HEK293 (cell line): ENCODE results near the gene THOP1.

Experiments
- CTCF ChIA-PET: fragments of 350-600 bp; formaldehyde crosslinking; extraction: SDS; loops from one replicate; lab custom pipeline; 2021; ENCODE audit warnings: antibody characterized with exemption; lab: Yijun Ruan, JAX
- POLR2A ChIA-PET: fragments of 300-600 bp; formaldehyde crosslinking; extraction: SDS; loops from one replicate; lab custom pipeline; 2020; ENCODE audit warnings: antibody characterized with exemption, inconsistent platforms; lab: Yijun Ruan, JAX
- H3K27ac ChIP-seq: fragments of 200-500 bp; sonication (Bioruptor generic); 2 replicates; pipeline ENCODE4 v1.5.1; 2014; ENCODE audit warnings: low read depth, low read length, control low read depth, inconsistent platforms; ENCODE audit errors: extremely low read depth
- H3K36me3 ChIP-seq, 2 experiments: fragments of 200-500 bp in 1 of 2; sonication (Bioruptor generic) in 1 of 2; 1 replicate in 1 of 2; 2 replicates in 1 of 2; pipeline ENCODE4 v1.5.1; 2014 to 2017; ENCODE audit warnings: inconsistent platforms in 2 of 2, low read length in 2 of 2; ENCODE audit not compliant: control insufficient read depth in 2 of 2, insufficient read depth in 1 of 2
- H3K4me1 ChIP-seq: fragments of 200-500 bp; sonication (Bioruptor generic); 2 replicates; pipeline ENCODE4 v1.5.1; 2014; ENCODE audit warnings: mild to moderate bottlenecking, low read length, inconsistent platforms; ENCODE audit not compliant: control insufficient read depth, insufficient read depth
- H3K4me3 ChIP-seq: 2 replicates; pipeline ENCODE4 v1.5.1; 2011; ENCODE audit warnings: low read depth, mild to moderate bottlenecking, control low read depth, low read length, moderate library complexity
- H3K9me3 ChIP-seq: fragments of 200-500 bp; sonication (Bioruptor generic); 2 replicates; pipeline ENCODE4 v1.5.1; 2014; ENCODE audit warnings: low read depth, low read length, inconsistent platforms; ENCODE audit not compliant: control insufficient read depth, insufficient read depth
- HIC1 ChIP-seq: fragments of 450-650 bp; formaldehyde crosslinking; IDR thresholded peaks from 2 replicates; pipeline ENCODE4 v1.5.1; 2016; ENCODE audit warnings: missing biosample characterization, missing genetic modification characterization
- HOXC10 ChIP-seq: sonication (generic); formaldehyde crosslinking; IDR thresholded peaks from 2 replicates; pipeline ENCODE4 v1.8.1; 2023; ENCODE audit warnings: mild to moderate bottlenecking, missing genetic modification reagents
- OSR2 ChIP-seq: fragments of 450-650 bp; formaldehyde crosslinking; IDR thresholded peaks from 2 replicates; pipeline ENCODE4 v1.5.1; 2016; ENCODE audit warnings: missing biosample characterization, missing genetic modification characterization
- PRDM1 ChIP-seq: fragments of 450-650 bp; formaldehyde crosslinking; IDR thresholded peaks from 2 replicates; pipeline ENCODE4; 2016; ENCODE audit warnings: missing biosample characterization, missing genetic modification characterization
- PRDM10 ChIP-seq: fragments of 450-650 bp; formaldehyde crosslinking; IDR thresholded peaks from 2 replicates; pipeline ENCODE4 v1.5.1; 2016; ENCODE audit warnings: missing biosample characterization, missing genetic modification characterization
- SETDB1 ChIP-seq: IDR thresholded peaks from one replicate; pipeline ENCODE4 v1.6.1; 2017; ENCODE audit warnings: mild to moderate bottlenecking, low read length, moderate library complexity, mixed read lengths; ENCODE audit not compliant: insufficient read length
- WT1 ChIP-seq: fragments of 450-650 bp; formaldehyde crosslinking; IDR thresholded peaks from 2 replicates; pipeline ENCODE4 v1.5.1; 2016; ENCODE audit warnings: missing biosample characterization, missing genetic modification characterization
- YY1 ChIP-seq: fragments of 450-650 bp; formaldehyde crosslinking; IDR thresholded peaks from 2 replicates; pipeline ENCODE4 v1.5.1; 2018; ENCODE audit warnings: missing biosample characterization, missing genetic modification characterization
- ZBTB21 ChIP-seq: fragments of 450-650 bp; formaldehyde crosslinking; IDR thresholded peaks from 2 replicates; pipeline ENCODE4 v1.5.1; 2017; ENCODE audit warnings: missing biosample characterization, missing genetic modification characterization
- ZBTB7A ChIP-seq: fragments of 450-650 bp; formaldehyde crosslinking; IDR thresholded peaks from 2 replicates; pipeline ENCODE4 v1.5.1; 2016; ENCODE audit warnings: low read depth, missing biosample characterization, missing genetic modification characterization
- ZFP37 ChIP-seq: fragments of 450-650 bp; formaldehyde crosslinking; IDR thresholded peaks from 2 replicates; pipeline ENCODE4 v1.5.1; 2016; ENCODE audit warnings: missing biosample characterization, missing genetic modification characterization
- ZFP69B ChIP-seq: fragments of 450-650 bp; formaldehyde crosslinking; IDR thresholded peaks from 2 replicates; pipeline ENCODE4 v1.5.1; 2016; ENCODE audit warnings: missing biosample characterization, missing genetic modification characterization
- ZNF157 ChIP-seq: fragments of 450-650 bp; formaldehyde crosslinking; IDR thresholded peaks from 2 replicates; pipeline ENCODE4 v1.5.1; 2016; ENCODE audit warnings: missing biosample characterization, missing genetic modification characterization
- ZNF175 ChIP-seq: fragments of 450-650 bp; formaldehyde crosslinking; IDR thresholded peaks from 2 replicates; pipeline ENCODE4 v1.5.1; 2016; ENCODE audit warnings: missing biosample characterization, missing genetic modification characterization
- ZNF221 ChIP-seq: fragments of 450-650 bp; formaldehyde crosslinking; IDR thresholded peaks from 2 replicates; pipeline ENCODE4 v1.5.1; 2017; ENCODE audit warnings: missing biosample characterization, missing genetic modification characterization, borderline replicate concordance
- ZNF248 ChIP-seq: fragments of 450-650 bp; formaldehyde crosslinking; IDR thresholded peaks from 2 replicates; pipeline ENCODE4 v1.5.1; 2017; ENCODE audit warnings: missing biosample characterization, missing genetic modification characterization
- ZNF354C ChIP-seq: fragments of 450-650 bp; formaldehyde crosslinking; IDR thresholded peaks from 2 replicates; pipeline ENCODE4 v1.5.1; 2016; ENCODE audit warnings: missing biosample characterization, missing genetic modification characterization, low read depth, borderline replicate concordance
- ZNF404 ChIP-seq: fragments of 450-650 bp; formaldehyde crosslinking; IDR thresholded peaks from 2 replicates; pipeline ENCODE4 v1.5.1; 2017; ENCODE audit warnings: missing biosample characterization, missing genetic modification characterization
- ZNF555 ChIP-seq: fragments of 450-650 bp; formaldehyde crosslinking; conservative IDR thresholded peaks from 2 replicates; pipeline ENCODE4 v1.5.1; 2017; ENCODE audit warnings: missing biosample characterization, mild to moderate bottlenecking, missing genetic modification characterization, inconsistent platforms
- ZNF571 ChIP-seq: fragments of 450-650 bp; formaldehyde crosslinking; IDR thresholded peaks from 2 replicates; pipeline ENCODE4 v1.5.0; 2017; ENCODE audit warnings: missing biosample characterization, missing genetic modification characterization
- ZNF610 ChIP-seq: fragments of 450-650 bp; formaldehyde crosslinking; IDR thresholded peaks from 2 replicates; pipeline ENCODE4 v1.5.1; 2016; ENCODE audit warnings: missing biosample characterization, missing genetic modification characterization, borderline replicate concordance
- ZNF677 ChIP-seq: fragments of 450-650 bp; IDR thresholded peaks from 2 replicates; pipeline ENCODE4 v1.5.0; 2018; ENCODE audit warnings: missing biosample characterization, mild to moderate bottlenecking, missing genetic modification characterization, moderate library complexity
- TF ChIP-seq, protein P1 (sequence below): fragments of 450-650 bp; formaldehyde crosslinking; IDR thresholded peaks from 2 replicates; pipeline ENCODE4 v1.5.1; 2016; ENCODE audit warnings: missing biosample characterization, missing genetic modification characterization, low read depth

Gene THOP1

GRCh38 chr19:2795827-2796658 is 10.7 kb downstream of the THOP1 start:
- Histone ChIP-seq H3K36me3 (peaks cover 39 to 96% of the 10 kb centered on the region in 2 experiments), H3K4me3 (no peak overlapping the region), H3K4me1 (no peaks in the 10 kb centered on the region), H3K27ac (no peak overlapping the region), H3K9me3 (no peaks in the 10 kb centered on the region)
- TF ChIP-seq ZNF157 (tag by site-specific recombination) = no peak
- TF ChIP-seq SETDB1 = no peak
- no peak for TF ChIP-seq ZFP69B (tag by site-specific recombination)
- TF ChIP-seq ZNF571 (tag by site-specific recombination) = no peak
- TF ChIP-seq ZNF555 (tag by site-specific recombination) = no peak
- no peak for TF ChIP-seq ZNF610 (tag by site-specific recombination)
- TF ChIP-seq WT1 (tag by site-specific recombination) = peak; percentile 57; the same call in 1 of the 2 replicates
- CTCF ChIA-PET = interaction anchor here (0.6 to 1.9 kb wide), 2 partner anchors 23 to 203 kb away, joined by 3 to 6 read pairs; partner anchors contain the start of gene ZNF554
- POLR2A ChIA-PET = interaction anchor here (0.8 kb wide), 1 partner anchor 11 kb away, joined by 3 read pairs; the partner anchor contains the start of gene THOP1

DNA sequence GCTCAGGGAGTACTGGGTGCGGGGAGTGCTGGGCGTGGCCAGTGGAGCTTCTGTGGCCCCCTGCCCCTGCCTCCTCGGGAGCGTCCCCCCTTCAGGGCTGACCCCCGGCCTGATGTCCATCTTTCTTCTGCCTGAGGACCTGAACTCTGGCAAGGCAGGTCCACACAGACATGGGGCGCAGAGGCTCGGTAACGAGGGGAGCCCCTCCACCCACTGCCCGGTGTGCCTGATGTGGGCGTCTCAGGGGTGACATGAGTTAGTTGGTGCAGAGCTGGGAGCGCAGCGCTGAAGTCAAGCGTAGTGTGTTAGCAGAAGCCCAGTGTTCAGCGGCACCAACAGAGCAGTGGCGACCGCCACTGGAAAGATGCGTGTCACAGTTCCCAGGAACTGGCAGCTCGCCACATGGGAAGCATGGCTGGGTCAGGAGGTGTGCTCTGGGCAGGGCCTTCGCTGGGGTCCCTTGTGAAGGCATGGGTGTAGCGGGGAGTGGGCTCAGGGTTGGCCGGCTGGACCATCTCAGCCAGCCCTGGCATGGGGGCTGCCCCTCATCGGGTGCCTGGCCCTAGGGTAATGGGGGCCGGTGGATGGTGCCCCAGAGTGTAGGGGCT is 11.5 kb downstream of the THOP1 start:
- Histone ChIP-seq H3K4me3 (no peak overlapping the region), H3K27ac (no peak overlapping the region), H3K36me3 (peaks cover 41 to 96% of the 10 kb centered on the region in 2 experiments), H3K4me1 (no peaks in the 10 kb centered on the region), H3K9me3 (no peaks in the 10 kb centered on the region)
- TF ChIP-seq OSR2 (tag by site-specific recombination) = peak; percentile 29; the same call in 1 of the 2 replicates
- TF ChIP-seq HIC1 (tag by site-specific recombination) = peak; percentile 7; the same call in 1 of the 2 replicates
- no peak for TF ChIP-seq YY1 (tag by site-specific recombination)
- TF ChIP-seq ZFP37 (tag by site-specific recombination) = no peak
- TF ChIP-seq ZNF354C = no peak
- ChIA-PET CTCF (interaction anchor here (1.9 kb wide), 1 partner anchor 23 kb away, joined by 6 read pairs; the partner anchor contains the start of gene ZNF554), POLR2A (interaction anchor here (0.8 kb wide), 1 partner anchor 11 kb away, joined by 3 read pairs; the partner anchor contains the start of gene THOP1)

DNA sequence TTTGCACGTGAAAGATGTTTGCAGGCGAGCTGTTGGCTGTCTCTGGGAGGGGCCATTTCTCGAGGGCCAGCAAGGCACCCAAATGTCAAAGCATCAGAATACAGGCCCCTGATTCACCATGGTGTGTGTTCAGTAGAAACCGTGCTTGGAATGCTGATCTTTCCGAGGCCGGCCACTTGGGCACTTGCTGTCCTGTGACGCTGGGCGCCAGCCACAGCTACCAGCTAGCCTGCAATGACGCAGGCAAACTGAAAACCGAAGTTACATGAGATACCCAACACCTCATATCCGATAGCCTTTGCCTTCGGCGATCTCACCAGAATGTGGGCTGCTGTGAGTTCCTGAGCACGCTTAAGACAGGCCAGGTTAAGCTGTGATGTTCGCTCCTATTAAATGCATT is 12.0 kb downstream of the THOP1 start:
- Histone ChIP-seq H3K36me3 (peaks cover 42 to 93% of the 10 kb centered on the region in 2 experiments), H3K4me1 (no peaks in the 10 kb centered on the region), H3K27ac (no peak overlapping the region), H3K4me3 (no peak overlapping the region), H3K9me3 (no peaks in the 10 kb centered on the region)
- CTCF ChIA-PET = interaction anchor here (1.9 kb wide), 1 partner anchor 22 kb away, joined by 6 read pairs; the partner anchor contains the start of gene ZNF554
- no peak for TF ChIP-seq ZNF248 (tag by site-specific recombination)
- TF ChIP-seq ZNF677 (tag by site-specific recombination) = no peak
- no peak for TF ChIP-seq ZNF610 (tag by site-specific recombination)
- TF ChIP-seq ZNF221 = no peak
- no peak for TF ChIP-seq ZNF175 (tag by site-specific recombination)
- no peak for TF ChIP-seq PRDM1 (tag by site-specific recombination)
- TF ChIP-seq HOXC10 (CRISPR knock-in tag) = no peak
- no peak for TF ChIP-seq ZBTB7A (tag by site-specific recombination)
- TF ChIP-seq, protein P1, sequence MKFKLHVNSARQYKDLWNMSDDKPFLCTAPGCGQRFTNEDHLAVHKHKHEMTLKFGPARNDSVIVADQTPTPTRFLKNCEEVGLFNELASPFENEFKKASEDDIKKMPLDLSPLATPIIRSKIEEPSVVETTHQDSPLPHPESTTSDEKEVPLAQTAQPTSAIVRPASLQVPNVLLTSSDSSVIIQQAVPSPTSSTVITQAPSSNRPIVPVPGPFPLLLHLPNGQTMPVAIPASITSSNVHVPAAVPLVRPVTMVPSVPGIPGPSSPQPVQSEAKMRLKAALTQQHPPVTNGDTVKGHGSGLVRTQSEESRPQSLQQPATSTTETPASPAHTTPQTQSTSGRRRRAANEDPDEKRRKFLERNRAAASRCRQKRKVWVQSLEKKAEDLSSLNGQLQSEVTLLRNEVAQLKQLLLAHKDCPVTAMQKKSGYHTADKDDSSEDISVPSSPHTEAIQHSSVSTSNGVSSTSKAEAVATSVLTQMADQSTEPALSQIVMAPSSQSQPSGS = no peak
- TF ChIP-seq ZBTB21 = no peak
- TF ChIP-seq PRDM10 (tag by site-specific recombination) = no peak
- no peak for TF ChIP-seq ZNF404 (tag by site-specific recombination)
- POLR2A ChIA-PET = no interaction called here
